KMS-11 (cell line): ENCODE data around the gene PRDM16.

Experiments
- H2AFZ ChIP-seq: fragments of 200-600 bp; sonication (generic); 2 replicates; pipeline ENCODE4 v1.6.1; 2016; ENCODE audit warnings: antibody characterized with exemption, mixed run types, low read depth
- H3K27ac ChIP-seq: fragments of 200-600 bp; sonication (generic); 2 replicates; pipeline ENCODE4 v1.6.1; 2016; ENCODE audit warnings: mild to moderate bottlenecking, mixed run types
- H3K27me3 ChIP-seq: fragments of 200-600 bp; sonication (generic); 2 replicates; pipeline ENCODE4 v1.6.1; 2017; ENCODE audit warnings: mild to moderate bottlenecking, low read depth, mixed run types, moderate library complexity; ENCODE audit not compliant: insufficient read depth
- H3K36me3 ChIP-seq: fragments of 200-600 bp; sonication (generic); 2 replicates; pipeline ENCODE4 v1.6.1; 2017; ENCODE audit warnings: mild to moderate bottlenecking, mixed run types; ENCODE audit not compliant: insufficient read depth
- H3K4me1 ChIP-seq: fragments of 200-600 bp; sonication (generic); 2 replicates; pipeline ENCODE4 v1.6.1; 2016; ENCODE audit warnings: mild to moderate bottlenecking, low read depth, mixed run types; ENCODE audit not compliant: poor library complexity, severe bottlenecking
- H3K4me2 ChIP-seq: fragments of 200-600 bp; sonication (generic); 2 replicates; pipeline ENCODE4 v1.7.0; 2016; ENCODE audit warnings: mild to moderate bottlenecking, mixed run types
- H3K4me3 ChIP-seq: fragments of 200-600 bp; sonication (generic); IDR thresholded peaks from 2 replicates; pipeline ENCODE4 v1.6.1; 2017; ENCODE audit warnings: low read depth, low read length, mixed read lengths; ENCODE audit not compliant: insufficient read depth
- H3K79me2 ChIP-seq: fragments of 200-600 bp; sonication (generic); 2 replicates; pipeline ENCODE4 v1.6.1; 2016; ENCODE audit warnings: low read depth, mixed run types; ENCODE audit not compliant: insufficient read depth
- H3K9ac ChIP-seq: fragments of 200-600 bp; sonication (generic); 2 replicates; pipeline ENCODE4 v1.6.1; 2016; ENCODE audit warnings: mild to moderate bottlenecking, mixed run types
- H4K20me1 ChIP-seq: fragments of 200-600 bp; sonication (generic); 2 replicates; pipeline ENCODE4 v1.6.1; 2016; ENCODE audit warnings: mild to moderate bottlenecking, mixed run types; ENCODE audit not compliant: insufficient read depth
- CTCF ChIP-seq: fragments of 200-600 bp; sonication (generic); conservative IDR thresholded peaks from 2 replicates; pipeline ENCODE4 v1.6.1; 2017; ENCODE audit warnings: low read depth, mild to moderate bottlenecking, antibody characterized with exemption, low read length, moderate library complexity, mixed read lengths

PRDM16 gene

GRCh38 chr1:3438661-3439180 lies 369.7 kb downstream of the PRDM16 start:
- H3K4me2 ChIP-seq, result no peak overlapping the region
- peaks cover 91% of the 10 kb centered on the region for H3K27me3 ChIP-seq
- no peak overlapping the region for H3K4me3 ChIP-seq
- no peaks in the 10 kb centered on the region for H3K36me3 ChIP-seq
- H3K9ac ChIP-seq, result no peak overlapping the region
- no peak overlapping the region for H3K27ac ChIP-seq
- H3K4me1 ChIP-seq, result no peaks in the 10 kb centered on the region
- no peaks in the 10 kb centered on the region for H3K79me2 ChIP-seq
- H2AFZ ChIP-seq, result no peak overlapping the region
- no peak for TF ChIP-seq CTCF
- no peaks in the 10 kb centered on the region for H4K20me1 ChIP-seq

GRCh38 chr1:3439346-3440299 lies 370.6 kb downstream of the PRDM16 start:
- H3K4me1 ChIP-seq, result no peaks in the 10 kb centered on the region
- H3K4me3 ChIP-seq, result no peak overlapping the region
- peaks cover 91% of the 10 kb centered on the region for H3K27me3 ChIP-seq
- H3K4me2 ChIP-seq, result no peak overlapping the region
- no peak overlapping the region for H3K27ac ChIP-seq
- TF ChIP-seq CTCF, result no peak
- H3K36me3 ChIP-seq, result no peaks in the 10 kb centered on the region
- no peak overlapping the region for H2AFZ ChIP-seq
- no peaks in the 10 kb centered on the region for H4K20me1 ChIP-seq
- H3K79me2 ChIP-seq, result no peaks in the 10 kb centered on the region
- H3K9ac ChIP-seq, result no peak overlapping the region

GRCh38 chr1:3440300-3440681 lies 371.3 kb downstream of the PRDM16 start:
- TF ChIP-seq CTCF, result no peak
- H3K4me1 ChIP-seq, result no peaks in the 10 kb centered on the region
- no peaks in the 10 kb centered on the region for H3K36me3 ChIP-seq

GRCh38 chr1:3440711-3441409 lies 371.9 kb downstream of the PRDM16 start:
- no peak for TF ChIP-seq CTCF
- no peaks in the 10 kb centered on the region for H3K36me3 ChIP-seq
- H3K79me2 ChIP-seq, result no peaks in the 10 kb centered on the region
- no peaks in the 10 kb centered on the region for H4K20me1 ChIP-seq
- H3K9ac ChIP-seq, result no peak overlapping the region
- no peak overlapping the region for H3K27ac ChIP-seq
- no peak overlapping the region for H3K4me3 ChIP-seq
- peaks cover 91% of the 10 kb centered on the region for H3K27me3 ChIP-seq
- no peak overlapping the region for H3K4me2 ChIP-seq
- H2AFZ ChIP-seq, result no peak overlapping the region
- H3K4me1 ChIP-seq, result no peaks in the 10 kb centered on the region

More at GRCh38 chr1:3440300-3440681, 371.3 kb downstream of the PRDM16 start:
- Histone ChIP-seq H3K4me2 (no peak overlapping the region), H4K20me1 (no peaks in the 10 kb centered on the region), H2AFZ (no peak overlapping the region), H3K79me2 (no peaks in the 10 kb centered on the region), H3K27me3 (peaks cover 91% of the 10 kb centered on the region), H3K4me3 (no peak overlapping the region), H3K9ac (no peak overlapping the region), H3K27ac (no peak overlapping the region)
